GM19452 (cell line): ENCODE measurements around the gene EME1.
"Not testable (repeated sequence)": the region's sequence is repeated elsewhere in the genome, so short reads cannot be mapped to it uniquely, and the experiment has no call there.

Experiments
- ATAC-seq: cut with Tn5 transposase; IDR thresholded peaks from one replicate; pipeline ENCODE4 v1.9.1; 2021; ENCODE audit not compliant: unreplicated experiment

The EME1 gene, protein sequence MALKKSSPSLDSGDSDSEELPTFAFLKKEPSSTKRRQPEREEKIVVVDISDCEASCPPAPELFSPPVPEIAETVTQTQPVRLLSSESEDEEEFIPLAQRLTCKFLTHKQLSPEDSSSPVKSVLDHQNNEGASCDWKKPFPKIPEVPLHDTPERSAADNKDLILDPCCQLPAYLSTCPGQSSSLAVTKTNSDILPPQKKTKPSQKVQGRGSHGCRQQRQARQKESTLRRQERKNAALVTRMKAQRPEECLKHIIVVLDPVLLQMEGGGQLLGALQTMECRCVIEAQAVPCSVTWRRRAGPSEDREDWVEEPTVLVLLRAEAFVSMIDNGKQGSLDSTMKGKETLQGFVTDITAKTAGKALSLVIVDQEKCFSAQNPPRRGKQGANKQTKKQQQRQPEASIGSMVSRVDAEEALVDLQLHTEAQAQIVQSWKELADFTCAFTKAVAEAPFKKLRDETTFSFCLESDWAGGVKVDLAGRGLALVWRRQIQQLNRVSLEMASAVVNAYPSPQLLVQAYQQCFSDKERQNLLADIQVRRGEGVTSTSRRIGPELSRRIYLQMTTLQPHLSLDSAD

DNA sequence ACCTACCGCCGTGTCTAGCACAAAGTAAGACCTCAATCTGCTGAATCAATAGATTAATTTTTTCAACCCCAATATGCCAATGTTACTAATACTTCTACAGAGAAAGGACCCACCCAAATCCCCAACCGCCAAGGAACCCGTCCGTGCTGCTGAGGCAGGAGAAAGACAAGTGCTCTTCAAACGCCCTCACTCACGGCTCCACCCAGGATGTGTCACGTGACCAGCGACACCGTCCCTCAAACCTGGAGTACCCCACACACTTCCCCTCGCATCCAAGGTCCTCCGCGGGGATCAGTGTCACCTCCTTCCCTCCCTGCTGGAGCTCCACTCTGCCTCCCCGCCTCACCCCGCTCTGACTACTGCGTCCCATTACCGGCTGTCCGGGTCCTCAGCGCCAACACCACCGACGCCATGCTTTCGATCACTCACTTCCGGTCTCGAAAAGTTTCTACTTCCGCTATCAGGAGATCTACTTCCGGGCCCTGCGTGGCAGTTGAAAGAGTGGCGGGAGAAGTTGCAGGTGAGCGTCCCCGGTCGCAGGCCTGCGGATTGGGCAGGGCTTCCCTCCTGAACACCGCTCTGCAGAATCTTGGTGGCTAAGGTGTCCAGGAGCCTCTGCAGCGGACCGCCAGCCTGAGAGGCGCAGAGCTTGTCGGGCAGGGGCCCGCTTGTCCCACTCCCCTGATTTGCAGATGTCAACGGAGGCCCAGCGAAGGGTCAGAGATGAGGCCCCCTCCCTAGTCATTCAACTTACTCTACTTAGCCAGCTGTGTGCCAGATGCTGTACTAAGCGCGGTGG is at the start of gene EME1, which contains the start of gene MRPL27:
Gene EME1 (plus strand): TSS at position 472 of the 799 bp plus-strand sequence. CDS start 1,980 bp downstream, outside the sequence.
Gene MRPL27 (minus strand): TSS at position 427 of the 799 bp plus-strand sequence. CDS start 14 bp downstream, at position 413.
- ATAC-seq = peak; percentile 82

DNA sequence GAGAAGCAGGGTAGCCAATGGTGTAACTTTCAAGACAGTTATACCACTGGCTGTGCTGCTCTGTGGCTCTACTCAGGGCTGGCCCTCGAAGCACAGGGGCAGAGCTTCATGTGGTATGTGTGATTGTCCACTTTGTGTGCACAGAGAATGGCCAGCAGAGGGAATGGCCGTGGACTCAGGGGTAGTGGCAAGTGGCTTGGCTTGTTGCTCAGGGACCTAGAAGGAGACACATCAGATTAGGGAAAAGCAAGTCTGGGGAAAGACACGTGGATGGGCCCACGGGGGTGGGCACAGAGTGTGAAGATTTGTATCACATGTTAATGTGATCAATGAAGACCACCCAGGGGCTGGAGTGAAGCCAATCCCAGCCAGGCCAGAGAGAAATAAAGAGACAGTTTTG is 47.1 kb upstream of the EME1 start:
- ATAC-seq = no peak

DNA sequence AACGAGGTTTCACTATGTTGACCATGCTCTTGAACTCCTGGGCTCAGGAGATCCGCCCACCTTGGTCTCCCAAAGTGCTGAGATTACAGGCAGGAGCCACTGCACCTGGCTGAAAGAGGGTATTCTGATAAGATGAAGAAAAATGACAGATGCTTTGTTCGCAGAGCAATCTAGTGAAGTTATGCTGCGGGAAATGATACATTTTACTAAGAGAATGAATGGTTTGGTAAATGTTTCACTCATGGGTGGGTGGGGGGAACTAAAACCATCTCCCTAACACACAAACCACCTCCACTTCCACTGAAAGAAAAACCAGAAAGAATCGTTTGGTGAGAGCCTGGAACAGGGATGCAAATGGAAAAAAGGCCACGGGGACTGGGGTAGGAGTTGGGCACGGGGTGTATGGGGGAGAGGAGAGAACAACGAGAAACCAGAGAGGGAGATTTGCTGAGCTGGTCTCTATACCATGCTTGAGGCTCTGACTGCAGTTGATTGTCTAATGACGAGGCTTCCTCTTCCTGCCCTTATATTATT is 46.1 kb upstream of the EME1 start:
- no peak for ATAC-seq

DNA sequence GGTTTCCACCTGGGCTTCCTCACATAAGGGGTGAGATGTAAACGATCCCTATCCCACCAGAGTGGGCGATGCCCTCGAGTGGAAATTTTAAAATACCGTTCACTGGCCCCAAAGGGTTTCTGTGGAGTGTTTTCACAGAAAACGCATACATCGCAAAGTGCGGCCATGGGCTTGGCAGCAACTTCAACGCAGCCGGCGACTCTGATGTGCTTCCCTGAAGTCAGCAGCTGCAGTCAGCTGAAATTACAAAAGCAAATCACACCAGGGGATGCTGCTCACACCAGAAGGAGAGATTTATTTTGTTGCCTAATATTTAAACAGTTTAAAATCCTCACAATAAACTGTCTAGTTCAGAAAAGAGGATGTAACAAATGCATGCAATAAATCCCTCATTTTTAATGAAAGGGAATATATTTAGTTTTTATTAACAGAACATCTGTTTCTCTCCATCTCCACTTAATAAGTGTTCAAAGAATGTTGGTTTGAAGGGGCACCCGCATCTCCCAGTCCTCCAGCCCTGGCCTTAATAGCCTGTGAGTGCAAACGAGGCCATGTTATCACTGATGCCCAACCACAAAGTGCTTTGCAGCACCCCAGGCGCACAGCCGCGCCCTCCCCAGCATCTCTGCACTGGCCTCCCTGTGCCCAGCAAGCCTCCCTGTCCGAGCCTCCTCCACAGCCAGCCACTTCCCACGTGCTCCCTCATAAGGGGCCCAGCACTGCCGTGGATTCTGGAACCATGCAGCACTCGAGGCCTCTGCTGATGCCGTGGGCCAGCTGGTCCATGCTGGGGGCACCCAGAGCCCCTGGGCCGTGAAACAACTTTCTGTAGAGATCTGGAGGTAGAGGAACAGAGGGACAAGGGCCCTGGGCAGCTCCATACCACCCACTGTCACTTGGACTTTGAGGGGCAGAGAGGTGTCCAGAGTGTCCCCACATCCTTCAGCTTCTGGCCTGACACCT is 44.4 kb upstream of the EME1 start:
- no peak for ATAC-seq

DNA sequence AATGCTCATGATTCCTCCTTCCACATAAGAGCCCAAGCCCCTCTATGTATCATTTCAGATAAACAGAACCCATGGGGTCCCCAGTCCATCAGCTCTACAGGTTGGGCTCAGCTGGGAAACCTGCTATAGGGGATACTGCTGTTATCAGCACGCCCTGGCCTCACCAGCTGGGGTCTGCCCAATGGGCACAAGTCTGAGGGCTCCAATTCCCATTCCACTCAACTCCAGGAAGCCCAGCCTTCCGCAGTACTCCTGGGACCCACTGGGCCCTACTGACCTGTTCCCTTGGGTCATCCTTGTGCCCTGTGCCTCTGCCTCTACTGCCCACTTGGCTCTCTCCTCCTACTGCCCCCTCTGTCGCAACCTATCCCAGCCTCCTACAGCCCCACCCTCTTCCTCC is 43.3 kb upstream of the EME1 start:
- no peak for ATAC-seq

DNA sequence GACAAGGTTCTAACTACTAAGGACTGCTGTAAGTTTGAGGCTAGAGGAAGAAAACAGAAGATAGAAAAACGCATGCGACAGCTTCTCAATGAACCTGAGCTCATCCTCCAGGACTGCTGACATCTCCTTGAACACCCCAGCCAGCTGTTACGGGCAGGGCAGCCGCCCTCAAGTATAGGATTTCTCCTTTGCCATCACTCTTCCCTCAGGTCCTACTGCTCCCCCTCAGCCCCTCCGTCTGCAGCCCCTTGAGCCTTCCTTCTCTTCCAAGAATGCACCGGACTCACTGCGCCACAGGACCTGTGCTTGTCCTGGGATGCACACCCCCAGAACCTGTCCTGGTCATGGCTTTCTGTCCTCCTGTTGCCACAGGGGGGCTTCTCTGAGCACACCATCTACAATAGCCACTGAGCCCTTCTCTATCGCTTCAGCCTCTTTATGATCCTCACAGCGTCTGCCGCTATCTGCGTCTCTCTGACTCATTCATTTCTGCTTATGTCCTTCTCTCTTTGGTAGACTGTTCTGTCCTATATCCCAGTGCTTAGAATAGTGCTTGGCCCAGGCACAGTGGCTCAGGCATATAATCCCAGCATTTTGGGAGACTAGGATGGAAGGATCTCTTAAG is 42.8 kb upstream of the EME1 start:
- no peak for ATAC-seq

DNA sequence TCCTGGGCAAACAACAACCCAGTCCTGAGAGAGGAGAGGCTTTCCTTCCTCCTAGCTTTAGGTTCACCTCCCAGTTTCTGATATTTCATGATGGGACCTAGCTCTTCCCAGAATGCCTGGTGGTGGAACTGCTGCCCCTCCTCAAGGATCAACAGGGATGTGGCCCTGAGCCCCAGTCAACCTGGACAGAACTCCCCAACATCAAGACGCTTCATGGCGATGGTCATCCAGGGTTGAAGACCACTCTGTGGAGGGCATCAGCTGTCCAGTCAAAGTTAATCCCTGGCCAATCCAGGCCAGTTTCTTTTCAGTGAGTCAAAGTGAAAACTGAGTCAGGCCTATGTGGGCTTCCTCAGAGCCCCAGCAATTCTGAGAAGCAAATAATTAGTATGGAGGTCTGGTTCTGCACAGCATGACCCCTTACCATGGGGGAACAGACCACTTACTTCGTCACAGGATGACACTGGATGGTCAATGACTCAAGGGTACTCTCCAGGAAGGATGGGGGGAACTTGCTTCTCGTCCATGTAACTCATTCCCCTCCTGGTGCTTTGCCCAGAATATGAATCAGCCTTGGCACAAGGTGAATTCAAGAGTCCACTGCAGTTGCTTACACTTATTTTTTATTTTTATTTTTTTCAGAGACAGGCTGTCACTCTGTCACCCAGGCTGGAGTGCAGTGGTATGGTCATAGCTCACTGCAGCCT is 41.8 kb upstream of the EME1 start:
- ATAC-seq = no peak

DNA sequence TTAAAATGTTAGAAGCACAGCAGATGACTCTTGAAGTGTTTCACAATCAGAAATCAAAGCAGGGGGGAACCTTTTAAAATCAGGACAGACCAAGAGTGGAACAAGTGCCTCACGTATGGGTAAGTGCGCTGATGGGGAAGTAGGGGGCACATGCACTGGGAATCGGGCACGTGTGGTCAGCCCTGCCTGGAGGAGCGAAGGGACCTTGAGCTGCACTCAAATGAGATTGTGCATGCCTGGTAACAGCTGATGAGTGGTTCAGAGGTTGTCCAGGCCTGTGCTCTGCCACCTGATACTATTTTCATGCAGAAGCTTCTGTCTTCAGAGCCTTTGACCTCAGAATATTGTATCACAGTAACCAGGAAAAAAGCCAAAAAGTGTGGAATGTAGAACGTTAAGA is 40.8 kb upstream of the EME1 start:
- ATAC-seq = no peak

DNA sequence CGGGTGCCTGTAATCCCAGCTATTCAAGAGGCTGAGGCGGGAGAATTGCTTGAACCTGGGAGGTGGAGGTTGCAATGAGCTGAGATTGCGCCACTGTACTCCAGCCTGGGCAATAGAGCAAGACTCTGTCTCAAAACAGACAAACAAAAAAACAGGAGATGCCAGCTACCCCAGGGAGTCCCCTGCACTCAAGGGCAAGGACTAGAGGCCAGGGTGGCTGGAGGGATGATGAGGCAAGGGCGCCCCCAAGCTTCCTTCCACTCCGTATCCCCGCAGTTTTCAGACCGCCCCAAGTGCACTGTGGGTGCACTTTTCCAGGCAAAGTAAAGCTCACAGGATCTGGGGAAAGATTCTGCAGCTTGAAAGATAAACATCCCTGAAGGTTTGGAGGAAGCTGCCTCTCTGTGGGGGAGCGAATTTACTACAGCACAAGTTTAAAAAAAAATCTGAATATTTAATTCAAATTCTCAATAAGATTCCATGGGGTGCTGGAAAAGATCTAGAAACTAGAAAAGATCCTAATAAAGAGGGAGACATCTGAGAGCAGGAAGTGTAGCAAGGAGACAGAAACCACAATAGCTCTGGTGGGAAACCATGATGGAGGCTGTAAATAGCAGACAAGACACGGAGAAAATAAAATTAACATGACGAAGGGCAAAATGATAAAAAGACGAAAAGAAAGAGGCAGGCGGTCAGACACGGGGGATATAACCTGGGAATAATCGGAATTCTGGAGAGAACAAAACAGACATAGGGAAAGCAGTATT is 39.6 kb upstream of the EME1 start:
- ATAC-seq = not testable (repeated sequence)

DNA sequence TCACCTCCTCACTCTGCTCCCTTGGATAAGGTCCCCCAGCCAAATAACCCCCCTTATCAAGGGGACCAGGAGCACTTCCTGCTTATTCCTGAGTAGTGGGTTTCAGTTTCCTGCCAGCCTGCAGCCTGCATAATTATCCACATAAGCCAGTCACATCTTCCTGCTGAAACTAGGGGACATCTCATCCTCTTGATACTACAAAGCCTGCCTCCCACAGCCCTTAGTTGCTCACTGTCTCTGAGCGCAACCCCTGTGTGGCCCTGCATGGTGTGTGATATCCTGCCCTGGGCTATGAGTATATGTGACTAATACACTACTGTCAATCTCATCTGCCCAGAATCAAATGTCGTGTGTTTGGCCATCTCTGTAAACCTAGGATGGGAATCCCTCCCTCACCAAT is 35.1 kb upstream of the EME1 start:
- ATAC-seq = no peak

DNA sequence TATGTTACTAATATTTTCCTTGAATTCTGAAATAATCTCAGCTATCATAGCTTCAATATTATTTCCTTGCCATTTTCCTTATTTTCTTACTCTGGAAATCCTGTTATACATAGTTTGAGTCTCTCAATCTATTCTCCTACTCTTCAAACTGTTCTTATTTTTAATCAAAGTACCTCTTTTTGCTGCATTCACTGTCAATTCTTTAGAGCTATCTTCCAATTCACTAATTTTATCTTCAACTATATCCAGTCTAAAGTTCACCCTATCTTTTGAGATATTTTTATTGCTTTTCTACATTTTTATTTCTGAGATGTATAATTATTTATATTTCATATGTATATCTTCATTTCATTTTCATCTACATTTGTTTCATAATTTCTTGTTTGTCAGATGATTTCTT is 34.4 kb upstream of the EME1 start:
- ATAC-seq = no peak

DNA sequence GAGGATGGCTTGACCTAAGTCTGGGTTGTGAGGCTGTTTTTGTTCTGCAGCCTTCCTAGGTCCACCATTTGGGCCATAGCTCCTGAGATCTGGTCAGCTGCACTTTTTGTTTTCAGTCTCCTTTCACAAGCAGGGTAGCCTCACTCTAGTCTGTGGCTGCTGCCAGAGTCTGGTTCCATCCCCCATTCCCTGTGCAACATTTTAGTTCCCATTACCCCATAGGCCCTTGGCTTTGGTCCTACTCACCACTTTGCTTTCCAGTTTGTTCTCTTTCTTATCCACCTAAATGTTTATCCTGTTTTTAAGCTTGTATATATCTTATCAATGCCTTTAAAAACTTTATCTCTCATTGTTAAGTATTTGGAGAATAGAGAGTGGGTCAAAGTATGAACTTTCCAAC is 33.6 kb upstream of the EME1 start:
- ATAC-seq = no peak

DNA sequence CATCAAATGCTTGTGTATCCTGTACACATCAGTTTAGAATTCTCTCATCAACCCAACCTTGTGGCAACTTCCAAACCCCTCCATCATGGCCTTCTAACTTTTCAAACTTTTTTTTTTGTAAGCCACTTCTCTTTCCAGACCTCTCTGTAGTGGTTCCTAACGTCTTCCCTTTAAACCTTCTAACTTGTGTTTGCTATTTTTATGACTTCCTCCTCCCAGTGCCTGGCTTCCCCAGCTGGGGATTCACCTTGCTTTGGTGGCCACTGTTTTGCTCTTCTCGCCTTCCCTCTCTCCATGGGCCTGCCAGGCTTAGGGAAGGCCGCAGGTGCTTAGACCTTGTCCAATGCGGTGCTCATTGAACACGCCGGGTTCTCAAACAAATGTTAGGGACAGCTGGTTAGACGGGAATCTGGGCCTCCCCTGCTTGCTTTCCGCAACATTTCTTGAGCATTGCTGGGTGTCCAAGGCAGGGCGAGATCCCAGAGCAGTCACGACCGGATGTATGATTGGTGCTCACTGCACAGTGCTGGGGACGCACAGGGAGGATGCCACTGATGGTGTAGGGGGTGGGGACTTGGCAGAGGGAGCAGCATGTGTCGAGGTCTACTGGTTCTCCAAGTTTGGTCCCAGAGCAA is 28.2 kb upstream of the EME1 start:
- no peak for ATAC-seq

DNA sequence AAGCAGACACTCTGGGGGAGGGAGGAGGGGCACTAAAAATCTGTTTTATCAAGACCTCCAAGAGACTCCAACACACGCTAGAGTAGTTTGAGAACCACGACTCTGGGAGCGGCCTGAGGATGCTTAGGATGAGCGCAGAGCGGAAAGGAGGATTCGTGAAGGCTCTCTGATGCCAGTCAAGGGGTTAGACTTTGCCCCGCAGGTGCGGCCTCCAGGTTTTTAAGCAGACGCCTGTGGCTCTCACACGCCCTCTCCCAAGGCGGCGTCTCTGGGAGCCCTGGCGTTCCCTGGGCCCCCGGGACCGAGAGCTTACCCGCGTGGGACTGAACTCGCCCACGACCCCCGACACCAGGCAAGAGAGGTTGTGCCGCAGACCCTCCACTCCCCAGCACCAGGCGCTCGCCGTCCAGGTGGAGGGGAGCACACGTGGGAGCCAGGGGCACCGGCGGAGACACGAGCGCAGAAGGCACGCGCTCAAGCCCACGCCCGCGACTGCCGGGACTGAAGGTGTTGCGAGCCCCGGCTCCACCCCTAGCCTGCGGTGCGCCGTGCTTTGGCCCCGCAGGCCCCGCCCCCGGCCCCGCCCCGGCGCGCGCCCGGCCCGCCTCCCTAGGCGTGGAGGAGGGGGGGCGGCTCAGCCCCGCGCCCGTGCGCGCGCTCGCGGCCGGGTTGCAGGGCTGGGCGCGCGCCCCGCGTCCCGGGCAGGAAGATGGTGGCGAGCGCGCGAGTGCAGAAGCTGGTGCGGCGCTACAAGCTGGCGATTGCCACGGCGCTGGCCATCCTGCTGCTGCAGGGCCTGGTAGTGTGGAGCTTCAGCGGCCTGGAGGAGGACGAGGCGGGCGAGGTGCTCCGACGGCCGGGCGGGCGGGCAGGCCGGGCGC is 27.4 kb upstream of the EME1 start, which contains the start of gene XYLT2:
Gene XYLT2 (plus strand): TSS at position 695 of the 881 bp plus-strand sequence. CDS start 15 bp downstream, at position 710.
- peak; percentile 79 for ATAC-seq

DNA sequence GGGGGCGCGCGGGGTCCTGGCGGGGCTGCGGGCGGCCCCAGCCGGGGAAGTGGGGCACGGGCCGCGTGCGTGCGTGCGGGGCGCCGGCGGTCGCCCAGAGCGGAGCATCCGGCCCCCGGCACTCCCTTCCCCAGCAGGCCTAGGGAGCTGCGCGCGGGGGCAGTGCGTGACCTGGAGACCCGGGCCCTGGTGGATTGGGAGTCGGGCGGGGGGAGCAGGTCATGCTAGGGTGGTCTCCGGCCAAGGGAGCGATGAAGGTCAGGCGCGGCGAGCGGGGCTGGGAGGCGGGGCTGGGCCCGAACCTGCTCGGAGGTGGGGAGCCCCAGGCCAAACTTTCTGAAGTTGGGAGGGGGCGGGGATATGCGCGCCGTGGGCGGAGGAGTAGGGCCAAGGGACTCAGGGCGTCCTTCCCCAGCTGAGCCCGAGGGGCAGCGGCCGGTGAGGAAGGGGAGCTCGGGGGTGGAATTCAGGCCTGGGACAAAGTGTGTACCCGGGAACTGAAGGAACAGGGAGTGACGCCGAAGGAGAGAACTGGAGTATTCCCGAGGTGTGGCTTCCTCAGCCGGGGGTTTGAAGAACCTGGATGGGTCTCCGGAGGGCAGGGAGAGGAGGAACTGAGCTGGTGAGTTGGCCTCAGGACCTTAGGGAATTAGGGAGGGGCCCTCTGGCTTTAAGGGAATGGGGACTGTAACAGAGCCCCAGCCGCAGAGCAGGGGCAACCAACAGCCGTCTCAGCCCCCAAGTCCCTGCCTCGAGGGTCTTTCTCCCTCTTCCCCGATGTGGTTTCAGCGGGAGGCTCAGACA is 26.5 kb upstream of the EME1 start:
- ATAC-seq = peak; percentile 30
